GM12891 (cell line): Measurements from ENCODE around the gene DHODH.

Experiments
- POLR2A ChIP-seq: IDR thresholded peaks from 2 replicates; pipeline ENCODE4 v1.6.1; 2011; ENCODE audit warnings: low read depth, low read length, control low read depth
- POLR2AphosphoS5 ChIP-seq: IDR thresholded peaks from 2 replicates; pipeline ENCODE4 v1.6.1; 2011; ENCODE audit warnings: low read depth, low read length, control low read depth

DNA sequence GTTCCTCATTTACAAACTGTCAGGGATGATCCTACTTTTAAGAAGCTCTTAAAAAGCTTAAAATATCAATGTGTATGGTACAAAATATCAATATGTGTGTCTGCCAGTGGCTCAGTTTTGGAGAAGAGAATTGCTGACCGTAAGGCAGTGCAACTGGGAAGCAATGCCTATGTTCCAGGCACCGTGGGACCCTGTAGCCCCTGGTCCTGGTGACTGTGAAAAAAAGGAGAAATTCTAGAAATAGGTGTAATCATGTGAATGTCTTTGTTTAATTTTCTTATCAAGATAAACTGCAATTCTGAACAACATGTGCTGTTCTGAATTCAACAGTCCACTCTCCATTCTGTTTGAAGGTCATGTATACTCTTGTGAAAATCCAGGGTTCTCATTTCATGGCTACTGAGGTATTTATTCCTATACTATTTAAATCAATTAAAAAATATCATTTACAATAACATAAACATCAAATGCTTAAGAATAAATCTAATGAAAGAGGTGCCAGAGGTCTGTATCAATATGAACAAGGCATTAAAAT is 36.3 kb downstream of the DHODH start:
- TF ChIP-seq POLR2A (no peak), POLR2AphosphoS5 (no peak)
